Measurements from ENCODE around the gene VGLL2.
"Not testable (repeated sequence)": the region's sequence is repeated elsewhere in the genome, so short reads cannot be mapped to it uniquely, and the experiment has no call there.

VGLL2 gene

GRCh38 chr6:117232196-117232595 is 33.2 kb upstream of the VGLL2 start:
- TF ChIP-seq ZFX (IDR thresholded peaks at IDR 0.05; ENCODE audit: borderline replicate concordance) = no peak
- TF ChIP-seq, protein P1, sequence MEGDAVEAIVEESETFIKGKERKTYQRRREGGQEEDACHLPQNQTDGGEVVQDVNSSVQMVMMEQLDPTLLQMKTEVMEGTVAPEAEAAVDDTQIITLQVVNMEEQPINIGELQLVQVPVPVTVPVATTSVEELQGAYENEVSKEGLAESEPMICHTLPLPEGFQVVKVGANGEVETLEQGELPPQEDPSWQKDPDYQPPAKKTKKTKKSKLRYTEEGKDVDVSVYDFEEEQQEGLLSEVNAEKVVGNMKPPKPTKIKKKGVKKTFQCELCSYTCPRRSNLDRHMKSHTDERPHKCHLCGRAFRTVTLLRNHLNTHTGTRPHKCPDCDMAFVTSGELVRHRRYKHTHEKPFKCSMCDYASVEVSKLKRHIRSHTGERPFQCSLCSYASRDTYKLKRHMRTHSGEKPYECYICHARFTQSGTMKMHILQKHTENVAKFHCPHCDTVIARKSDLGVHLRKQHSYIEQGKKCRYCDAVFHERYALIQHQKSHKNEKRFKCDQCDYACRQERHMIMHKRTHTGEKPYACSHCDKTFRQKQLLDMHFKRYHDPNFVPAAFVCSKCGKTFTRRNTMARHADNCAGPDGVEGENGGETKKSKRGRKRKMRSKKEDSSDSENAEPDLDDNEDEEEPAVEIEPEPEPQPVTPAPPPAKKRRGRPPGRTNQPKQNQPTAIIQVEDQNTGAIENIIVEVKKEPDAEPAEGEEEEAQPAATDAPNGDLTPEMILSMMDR (IDR thresholded peaks at IDR 0.05) = no peak
- H3K27ac ChIP-seq = no peak overlapping the region

- H3K27ac ChIP-seq = no peak overlapping the region
- no peak for TF ChIP-seq ZFX (IDR thresholded peaks at IDR 0.05; ENCODE audit: borderline replicate concordance)
- TF ChIP-seq, protein P1 (IDR thresholded peaks at IDR 0.05) = no peak
Observed at GRCh38 chr6:117233145-117233544, 32.2 kb upstream of the VGLL2 start.

DNA sequence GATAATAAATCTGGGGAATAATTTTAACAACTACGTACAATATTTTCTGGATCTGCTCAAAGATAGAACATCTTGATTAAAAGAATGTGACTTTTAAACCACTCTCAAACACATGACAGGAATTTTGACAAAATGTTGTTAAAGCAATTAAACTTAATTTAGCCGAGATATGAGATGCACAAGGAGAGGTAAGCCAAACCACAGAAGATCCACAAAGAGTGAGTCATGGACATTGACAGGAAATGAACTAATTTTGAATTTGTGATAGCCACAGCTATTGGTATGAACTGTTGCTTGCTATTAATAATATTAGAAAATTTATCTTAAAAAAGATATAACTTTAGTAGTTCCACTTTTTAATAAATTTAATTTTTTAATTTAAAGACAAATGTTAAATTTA is 27.8 kb upstream of the VGLL2 start:
- TF ChIP-seq, protein P1 (IDR thresholded peaks at IDR 0.05) = no peak
- TF ChIP-seq ZFX (IDR thresholded peaks at IDR 0.05; ENCODE audit: borderline replicate concordance) = no peak
- no peak overlapping the region for H3K27ac ChIP-seq

DNA sequence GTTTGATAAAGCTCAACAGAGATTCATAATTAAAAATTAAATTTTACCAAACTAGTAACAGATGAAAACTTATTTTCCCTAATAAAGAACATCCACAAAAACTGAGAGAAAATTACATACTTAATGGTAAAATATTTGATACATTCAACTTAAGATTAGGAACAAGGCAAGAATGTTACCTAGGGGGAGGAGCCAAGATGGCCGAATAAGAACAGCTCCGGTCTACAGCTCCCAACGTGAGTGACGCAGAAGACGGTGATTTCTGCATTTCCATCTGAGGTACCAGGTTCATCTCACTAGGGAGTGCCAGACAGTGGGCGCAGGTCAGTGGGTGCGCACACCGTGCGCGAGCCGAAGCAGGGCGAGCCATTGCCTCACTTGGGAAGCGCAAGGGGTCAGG is 20.8 kb upstream of the VGLL2 start:
- not testable (repeated sequence) for H3K27ac ChIP-seq

GRCh38 chr6:117244979-117245378 is 20.4 kb upstream of the VGLL2 start:
- H3K27ac ChIP-seq = not testable (repeated sequence)

- no peak for TF ChIP-seq ZFX (IDR thresholded peaks at IDR 0.05; ENCODE audit: borderline replicate concordance)
- TF ChIP-seq, protein P1 (IDR thresholded peaks at IDR 0.05) = no peak
- no peak overlapping the region for H3K27ac ChIP-seq
Observed at GRCh38 chr6:117253785-117254184, 11.6 kb upstream of the VGLL2 start.

- no peak overlapping the region for H3K27ac ChIP-seq
Observed at GRCh38 chr6:117262799-117263198, 2.6 kb upstream of the VGLL2 start.

GRCh38 chr6:117263353-117263927 is 1.9 kb upstream of the VGLL2 start:
- no peak for TF ChIP-seq ZFX (IDR thresholded peaks at IDR 0.05; ENCODE audit: borderline replicate concordance)
- TF ChIP-seq, protein P1 (IDR thresholded peaks at IDR 0.05) = no peak
- no peak overlapping the region for H3K27ac ChIP-seq

More at GRCh38 chr6:117262799-117263198, 2.6 kb upstream of the VGLL2 start:
- TF ChIP-seq, protein P1 (IDR thresholded peaks at IDR 0.05) = no peak
- TF ChIP-seq ZFX (IDR thresholded peaks at IDR 0.05; ENCODE audit: borderline replicate concordance) = no peak
